Omental fat pad (tissue), 4 donors: Measurements from ENCODE around the gene AKAP13. TPM values are rescaled to one million over a fixed set of nuclear protein-coding genes. Genes with fewer than 3 reads are reported as not detected.

Experiments
- ATAC-seq: fragments of 150-250 bp; one replicate; pipeline ENCODE4 v1.9.1; 2016; ENCODE audit warnings: mild to moderate bottlenecking, moderate library complexity; ENCODE audit not compliant: low FRiP score
- DNase-seq: peaks from one replicate; pipeline ENCODE4 v3.0.0-alpha.2; 2019; ENCODE audit warnings: low spot score
- CTCF ChIP-seq, 3 donors: fragments of 450-650 bp; IDR thresholded peaks; one replicate each; pipeline ENCODE4 v1.5.1; 2016 to 2017; ENCODE audit warnings: antibody characterized with exemption in 3 of 3, mild to moderate bottlenecking in 3 of 3, moderate library complexity in 2 of 3
- total RNA-seq, 4 donors: library from RNA; depleted of rRNA; stranded (reverse); fragments of >200 nt; gene quantifications; one replicate each; pipeline ENCODE4 v1.1.0, GENCODE V29; 2016

AKAP13 gene
- total RNA-seq, 4 donors from 2014 or later = 162 to 301 (median 216) TPM

GRCh38 chr15:85752124-85752475 lies 371.7 kb downstream of the AKAP13 start:
- no peak for TF ChIP-seq CTCF (IDR thresholded peaks at IDR 0.05)
- DNase-seq (peak; percentile 20), ATAC-seq (no peak)

- no peak for ATAC-seq
- peak; percentile 19 for DNase-seq
- TF ChIP-seq CTCF (IDR thresholded peaks at IDR 0.05) = no peak
Observed at GRCh38 chr15:85752491-85752961, 372.1 kb downstream of the AKAP13 start.

- no peak for ATAC-seq
- no peak for TF ChIP-seq CTCF (IDR thresholded peaks at IDR 0.05)
Observed at GRCh38 chr15:85753261-85753660, 372.9 kb downstream of the AKAP13 start.

GRCh38 chr15:85753791-85754452 lies 373.5 kb downstream of the AKAP13 start:
- ATAC-seq (no peak), DNase-seq (no peak)
- no peak for TF ChIP-seq CTCF (IDR thresholded peaks at IDR 0.05)

More at GRCh38 chr15:85753261-85753660, 372.9 kb downstream of the AKAP13 start:
- no peak for DNase-seq

GRCh38 chr15:85754989-85755388 lies 374.6 kb downstream of the AKAP13 start:
- no peak for TF ChIP-seq CTCF (IDR thresholded peaks at IDR 0.05)
- ATAC-seq = no peak
- peak; percentile 16 for DNase-seq

- ATAC-seq (no peak), DNase-seq (no peak)
- TF ChIP-seq CTCF (IDR thresholded peaks at IDR 0.05) = no peak
Observed at GRCh38 chr15:85755471-85755870, 375.1 kb downstream of the AKAP13 start.

GRCh38 chr15:85755942-85756341 lies 375.5 kb downstream of the AKAP13 start:
- no peak for ATAC-seq
- DNase-seq = no peak
- no peak for TF ChIP-seq CTCF (IDR thresholded peaks at IDR 0.05)
